A549 (cell line): ENCODE measurements around the gene FBRSL1. TPM values are rescaled to one million over a fixed set of nuclear protein-coding genes. Genes with fewer than 3 reads are reported as not detected.

Experiments
- ATAC-seq, 2 experiments: fragments of 200-7000 bp in 1 of 2; fragments of >200 bp in 1 of 2; cut with Nextera tagmentation in 1 of 2; cut with Tn5 transposase in 1 of 2; 3 replicates each; pipeline versions ENCODE4 v1.8.0 to v1.9.1; 2018 to 2020; ENCODE audit warnings: mild to moderate bottlenecking in 1 of 2, moderate library complexity in 1 of 2
- CTCF ChIA-PET: fragments of 300-600 bp; sonication (Branson Sonifier 250); formaldehyde crosslinking; extraction: SDS; loops from one replicate; lab custom pipeline; 2021; ENCODE audit warnings: antibody characterized with exemption, inconsistent platforms; lab: Yijun Ruan, JAX
- POLR2A ChIA-PET: fragments of 350-600 bp; formaldehyde crosslinking; extraction: SDS; loops from one replicate; lab custom pipeline; 2021; ENCODE audit warnings: antibody characterized with exemption, inconsistent platforms; lab: Yijun Ruan, JAX
- DNase-seq, 2 experiments: peaks; one replicate each; pipeline versions ENCODE4 v3.0.0 to v3.0.0-alpha.2; 2011 to 2016; ENCODE audit warnings: low read depth in 1 of 2, low spot score in 1 of 2
- FAIRE-seq: peaks from 2 replicates; lab custom pipeline; 2011; peaks lifted over from hg19 to GRCh38; lab: Jason Lieb, UNC
- H3K27ac ChIP-seq, 2 experiments: fragments of >200 bp; sonication (Bioruptor Twin); formaldehyde crosslinking; 3 replicates each; pipeline ENCODE4 v1.5.1; 2016 to 2017
- H3K4me1 ChIP-seq: fragments of >200 bp; sonication (Bioruptor Twin); formaldehyde crosslinking; 3 replicates; pipeline ENCODE4 v1.6.1; 2016
- H3K4me2 ChIP-seq: fragments of >200 bp; sonication (Bioruptor Twin); formaldehyde crosslinking; 3 replicates; pipeline ENCODE4 v1.6.1; 2016
- H3K4me3 ChIP-seq: fragments of >200 bp; sonication (Bioruptor Twin); formaldehyde crosslinking; 3 replicates; pipeline ENCODE4 v1.5.1; 2016
- H3K9me3 ChIP-seq: fragments of >200 bp; sonication (Bioruptor Twin); formaldehyde crosslinking; 3 replicates; pipeline ENCODE4 v1.6.1; 2016
- BHLHE40 ChIP-seq: IDR thresholded peaks from 2 replicates; pipeline ENCODE4 v1.6.1; 2012; ENCODE audit warnings: low read depth, low read length, inconsistent platforms
- CBX8 ChIP-seq: fragments of 200-600 bp; sonication (generic); IDR thresholded peaks from 2 replicates; pipeline ENCODE4 v1.6.1; 2016
- EP300 ChIP-seq, 2 experiments: fragments of >200 bp; sonication (Bioruptor Twin); formaldehyde crosslinking; IDR thresholded peaks; 2 replicates in 1 of 2; 3 replicates in 1 of 2; pipeline ENCODE4 v1.6.1; 2016 to 2017
- JUN ChIP-seq, 2 experiments: fragments of >200 bp; sonication (Bioruptor Twin); formaldehyde crosslinking; IDR thresholded peaks; 2 replicates in 1 of 2; 3 replicates in 1 of 2; pipeline ENCODE4 v1.6.1; 2016 to 2017
- KDM1A ChIP-seq: fragments of 200-600 bp; sonication (generic); IDR thresholded peaks from 2 replicates; pipeline ENCODE4 v1.6.1; 2016; ENCODE audit warnings: low read depth, mild to moderate bottlenecking
- MAFK ChIP-seq: fragments of 450-650 bp; IDR thresholded peaks from 2 replicates; pipeline ENCODE4 v1.6.1; 2014; ENCODE audit not compliant: partially characterized antibody
- NPAS2 ChIP-seq: fragments of 250-450 bp; sonication (Bioruptor Pico); IDR thresholded peaks from 2 replicates; pipeline ENCODE4 v1.8.0; 2022; ENCODE audit warnings: mild to moderate bottlenecking, moderate library complexity, borderline replicate concordance
- RARB ChIP-seq: fragments of 250-450 bp; sonication (Bioruptor Pico); IDR thresholded peaks from 2 replicates; pipeline ENCODE4 v1.8.0; 2021; ENCODE audit warnings: mild to moderate bottlenecking, moderate library complexity
- RNF2 ChIP-seq: fragments of 200-600 bp; sonication (generic); IDR thresholded peaks from 2 replicates; pipeline ENCODE4 v1.6.1; 2016; ENCODE audit warnings: low read depth, mild to moderate bottlenecking, antibody characterized with exemption, moderate library complexity, borderline replicate concordance
- SREBF2 ChIP-seq: fragments of 450-650 bp; IDR thresholded peaks from 2 replicates; pipeline ENCODE4 v1.6.1; 2014; ENCODE audit warnings: mild to moderate bottlenecking, moderate library complexity
- ZFP36 ChIP-seq: fragments of 450-650 bp; IDR thresholded peaks from 2 replicates; pipeline ENCODE4 v1.6.1; 2014; ENCODE audit warnings: borderline replicate concordance; ENCODE audit not compliant: partially characterized antibody
- ZSCAN20 ChIP-seq: fragments of 250-450 bp; sonication (Bioruptor Pico); IDR thresholded peaks from 2 replicates; pipeline ENCODE4 v1.8.0; 2022; ENCODE audit warnings: mild to moderate bottlenecking, moderate library complexity
- WGBS: methylation state at CpG from one replicate; pipeline ENCODE4 v1.1.6; 2017; ENCODE audit errors: missing lambda C conversion rate; 5-methylcytosine and 5-hydroxymethylcytosine counted together
- polyA plus RNA-seq, 4 experiments: library from polyadenylated mRNA; depleted of rRNA in 3 of 4; stranded (reverse); fragments of >200 nt; fragmentation: RNase III in 1 of 4; extraction: RNeasy Plus Mini Kit Qiagen cat#74134 plus additional on column Dnase treatment in 1 of 4; gene quantifications; 2 replicates in 3 of 4; 3 replicates in 1 of 4; pipeline ENCODE4 v1.2.3, GENCODE V29; 2011 to 2017
- TF ChIP-seq, protein P1 (sequence below): IDR thresholded peaks from 2 replicates; pipeline ENCODE4 v1.6.1; 2012
- TF ChIP-seq, protein P2 (sequence below): fragments of 150-350 bp; IDR thresholded peaks from 2 replicates; pipeline ENCODE4 v1.6.1; 2014; ENCODE audit warnings: low read depth, mild to moderate bottlenecking, low read length
- TF ChIP-seq, protein P3 (sequence below): fragments of >200 bp; sonication (Bioruptor Twin); formaldehyde crosslinking; IDR thresholded peaks from 2 replicates; pipeline ENCODE4 v1.6.1; 2016
- TF ChIP-seq, protein P4 (sequence below): IDR thresholded peaks from 2 replicates; pipeline ENCODE4 v1.6.1; 2012

The FBRSL1 gene
- polyA plus RNA-seq, 2 of the 4 experiments (the other 2 are of a cell fraction): 3.0 to 32.8 TPM

DNA sequence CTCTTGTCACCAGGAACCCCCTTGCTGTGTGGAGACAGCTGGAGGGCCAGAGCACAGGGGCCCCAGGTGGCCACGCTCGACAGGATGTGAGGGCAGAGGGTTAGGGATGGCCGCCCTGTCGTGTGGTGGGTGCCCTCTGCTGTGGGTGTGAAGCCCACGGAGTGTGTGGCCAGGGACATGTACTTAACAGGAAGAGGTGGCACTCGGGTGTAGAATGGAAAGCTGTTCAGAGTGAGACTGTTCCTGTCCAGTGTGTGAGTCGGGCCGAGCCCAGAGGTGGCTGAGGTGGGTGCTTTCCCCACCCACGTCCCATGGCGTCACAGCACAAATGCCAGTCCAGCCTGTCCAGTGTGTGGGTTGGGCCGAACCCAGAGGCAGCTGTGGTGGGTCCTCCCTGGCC, 47.1 kb downstream of the FBRSL1 start:
- H3K4me1 ChIP-seq: no peaks in the 10 kb centered on the region
- TF ChIP-seq ZFP36 (no peak), RARB (CRISPR knock-in tag) (no peak), CBX8 (no peak), JUN (IDR thresholded peaks at IDR 0.05) (no peak), ZSCAN20 (CRISPR knock-in tag) (no peak), MAFK (no peak), BHLHE40 (no peak), NPAS2 (CRISPR knock-in tag) (no peak), SREBF2 (no peak), EP300 (IDR thresholded peaks at IDR 0.05) (no peak)
- TF ChIP-seq, protein P1, sequence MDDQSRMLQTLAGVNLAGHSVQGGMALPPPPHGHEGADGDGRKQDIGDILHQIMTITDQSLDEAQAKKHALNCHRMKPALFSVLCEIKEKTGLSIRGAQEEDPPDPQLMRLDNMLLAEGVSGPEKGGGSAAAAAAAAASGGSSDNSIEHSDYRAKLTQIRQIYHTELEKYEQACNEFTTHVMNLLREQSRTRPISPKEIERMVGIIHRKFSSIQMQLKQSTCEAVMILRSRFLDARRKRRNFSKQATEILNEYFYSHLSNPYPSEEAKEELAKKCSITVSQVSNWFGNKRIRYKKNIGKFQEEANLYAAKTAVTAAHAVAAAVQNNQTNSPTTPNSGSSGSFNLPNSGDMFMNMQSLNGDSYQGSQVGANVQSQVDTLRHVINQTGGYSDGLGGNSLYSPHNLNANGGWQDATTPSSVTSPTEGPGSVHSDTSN: no peak
- TF ChIP-seq, protein P2, sequence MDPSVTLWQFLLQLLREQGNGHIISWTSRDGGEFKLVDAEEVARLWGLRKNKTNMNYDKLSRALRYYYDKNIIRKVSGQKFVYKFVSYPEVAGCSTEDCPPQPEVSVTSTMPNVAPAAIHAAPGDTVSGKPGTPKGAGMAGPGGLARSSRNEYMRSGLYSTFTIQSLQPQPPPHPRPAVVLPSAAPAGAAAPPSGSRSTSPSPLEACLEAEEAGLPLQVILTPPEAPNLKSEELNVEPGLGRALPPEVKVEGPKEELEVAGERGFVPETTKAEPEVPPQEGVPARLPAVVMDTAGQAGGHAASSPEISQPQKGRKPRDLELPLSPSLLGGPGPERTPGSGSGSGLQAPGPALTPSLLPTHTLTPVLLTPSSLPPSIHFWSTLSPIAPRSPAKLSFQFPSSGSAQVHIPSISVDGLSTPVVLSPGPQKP: no peak
- TF ChIP-seq, protein P3, sequence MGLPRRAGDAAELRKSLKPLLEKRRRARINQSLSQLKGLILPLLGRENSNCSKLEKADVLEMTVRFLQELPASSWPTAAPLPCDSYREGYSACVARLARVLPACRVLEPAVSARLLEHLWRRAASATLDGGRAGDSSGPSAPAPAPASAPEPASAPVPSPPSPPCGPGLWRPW: no peak
- ChIA-PET CTCF (interaction anchor here (1.5 to 1.9 kb wide), 4 partner anchors 13 to 123 kb away, joined by 4 to 8 read pairs (median 4); no protein-coding TSS in a partner anchor), POLR2A (no interaction called here)
- ATAC-seq (no peak), FAIRE-seq (no peak), DNase-seq (no peak)
- WGBS: 92% methylated on average over 11 of the region's 11 CpGs
- H3K27ac ChIP-seq: no peak overlapping the region
- H3K9me3 ChIP-seq: peaks cover 45% of the 10 kb centered on the region
- no peak overlapping the region for H3K4me3 ChIP-seq
- H3K4me2 ChIP-seq: no peak overlapping the region

DNA sequence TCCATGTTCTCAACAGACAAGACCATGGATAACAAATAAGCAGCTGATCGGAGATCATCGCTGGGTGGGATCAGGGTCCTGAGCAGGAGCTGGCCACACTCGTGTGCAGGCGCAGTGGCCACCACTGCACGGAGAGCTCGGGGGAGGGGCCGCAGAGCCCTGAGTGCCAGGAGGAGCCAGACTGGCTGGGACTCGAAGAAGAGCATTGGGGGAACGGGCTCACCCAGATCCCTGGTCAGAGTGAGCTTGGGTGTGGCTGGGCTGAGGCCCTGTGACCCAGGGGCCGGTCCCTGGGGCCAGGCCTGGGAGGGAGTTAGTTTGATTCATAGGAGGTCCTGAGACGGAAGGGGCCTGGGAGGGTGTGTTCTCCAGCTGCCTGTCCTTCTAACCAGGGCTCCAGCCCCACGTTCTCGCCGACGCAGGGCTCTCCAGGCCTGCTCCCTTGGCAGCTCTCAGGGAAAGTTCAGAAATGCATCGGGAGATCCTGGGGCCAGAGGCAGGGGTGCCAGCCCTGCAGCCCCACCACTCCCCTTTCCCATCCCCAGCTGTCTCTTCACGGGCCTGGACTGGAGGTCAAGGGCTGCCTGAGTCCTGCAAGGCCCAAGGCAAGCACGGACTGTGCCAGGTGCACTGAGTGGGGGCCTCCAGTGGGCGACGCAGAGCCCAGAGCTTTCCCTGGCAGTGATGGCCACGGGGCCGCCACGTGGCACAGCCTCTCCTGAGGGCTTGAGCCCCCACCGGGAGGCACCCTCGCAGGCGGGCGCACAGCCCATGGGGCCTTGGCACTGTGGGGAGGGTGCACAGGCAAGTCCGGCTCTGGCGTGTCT, 48.1 kb downstream of the FBRSL1 start:
- no peak overlapping the region for H3K4me2 ChIP-seq
- ChIA-PET POLR2A (no interaction called here), CTCF (interaction anchor here (0.9 to 1.9 kb wide), 6 partner anchors 14 to 124 kb away, joined by 3 to 8 read pairs (median 4); no protein-coding TSS in a partner anchor)
- H3K4me1 ChIP-seq: no peaks in the 10 kb centered on the region
- ATAC-seq (peak; percentile 12 to 44; a peak in 3 of 6 replicates), DNase-seq (no peak), FAIRE-seq (no peak)
- WGBS: 93% methylated on average over 21 of the region's 29 CpGs
- no peak overlapping the region for H3K27ac ChIP-seq
- TF ChIP-seq KDM1A: no peak
- TF ChIP-seq RNF2: no peak
- peaks cover 35% of the 10 kb centered on the region for H3K9me3 ChIP-seq
- no peak overlapping the region for H3K4me3 ChIP-seq

DNA sequence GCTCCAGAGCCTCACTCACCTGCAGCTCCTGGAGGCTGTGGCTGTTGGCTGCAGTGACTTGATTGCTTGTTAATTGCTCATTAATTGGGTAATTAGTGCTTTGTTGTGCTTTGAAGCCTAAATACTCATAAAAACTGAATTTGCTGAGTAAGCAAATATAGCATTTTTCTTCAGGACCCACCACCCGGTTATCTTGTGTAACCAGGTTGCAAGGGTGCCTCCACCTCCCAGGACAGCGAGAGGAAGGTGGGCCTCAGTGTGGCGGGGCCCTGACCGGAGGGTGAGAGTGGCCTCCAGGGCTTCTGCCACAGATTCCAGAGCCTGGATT, 48.7 kb downstream of the FBRSL1 start:
- no peak for FAIRE-seq
- no peak overlapping the region for H3K4me2 ChIP-seq
- H3K4me1 ChIP-seq: no peaks in the 10 kb centered on the region
- TF ChIP-seq, protein P4, sequence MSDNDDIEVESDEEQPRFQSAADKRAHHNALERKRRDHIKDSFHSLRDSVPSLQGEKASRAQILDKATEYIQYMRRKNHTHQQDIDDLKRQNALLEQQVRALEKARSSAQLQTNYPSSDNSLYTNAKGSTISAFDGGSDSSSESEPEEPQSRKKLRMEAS: no peak
- peak; percentile 99 for TF ChIP-seq MAFK
- no peak for ATAC-seq
- no peak overlapping the region for H3K4me3 ChIP-seq
- no peak for DNase-seq
- H3K27ac ChIP-seq: no peak overlapping the region
- ChIA-PET CTCF (interaction anchor here (0.6 to 1.9 kb wide), 4 partner anchors 14 to 82 kb away, joined by 3 to 8 read pairs (median 4); no protein-coding TSS in a partner anchor), POLR2A (no interaction called here)
- peaks cover 29% of the 10 kb centered on the region for H3K9me3 ChIP-seq
- 87% methylated on average over 4 of the region's 4 CpGs for WGBS
